ENCODE results near the gene PIN1. TPM values are rescaled to one million over a fixed set of nuclear protein-coding genes. Genes with fewer than 3 reads are reported as not detected.

PIN1 gene
- total and polyA plus RNA-seq, 2 of the 13 experiments (the other 11 are each of a cell fraction or from before 2014, with no cell fraction given): 31.9 to 72.0 TPM

DNA sequence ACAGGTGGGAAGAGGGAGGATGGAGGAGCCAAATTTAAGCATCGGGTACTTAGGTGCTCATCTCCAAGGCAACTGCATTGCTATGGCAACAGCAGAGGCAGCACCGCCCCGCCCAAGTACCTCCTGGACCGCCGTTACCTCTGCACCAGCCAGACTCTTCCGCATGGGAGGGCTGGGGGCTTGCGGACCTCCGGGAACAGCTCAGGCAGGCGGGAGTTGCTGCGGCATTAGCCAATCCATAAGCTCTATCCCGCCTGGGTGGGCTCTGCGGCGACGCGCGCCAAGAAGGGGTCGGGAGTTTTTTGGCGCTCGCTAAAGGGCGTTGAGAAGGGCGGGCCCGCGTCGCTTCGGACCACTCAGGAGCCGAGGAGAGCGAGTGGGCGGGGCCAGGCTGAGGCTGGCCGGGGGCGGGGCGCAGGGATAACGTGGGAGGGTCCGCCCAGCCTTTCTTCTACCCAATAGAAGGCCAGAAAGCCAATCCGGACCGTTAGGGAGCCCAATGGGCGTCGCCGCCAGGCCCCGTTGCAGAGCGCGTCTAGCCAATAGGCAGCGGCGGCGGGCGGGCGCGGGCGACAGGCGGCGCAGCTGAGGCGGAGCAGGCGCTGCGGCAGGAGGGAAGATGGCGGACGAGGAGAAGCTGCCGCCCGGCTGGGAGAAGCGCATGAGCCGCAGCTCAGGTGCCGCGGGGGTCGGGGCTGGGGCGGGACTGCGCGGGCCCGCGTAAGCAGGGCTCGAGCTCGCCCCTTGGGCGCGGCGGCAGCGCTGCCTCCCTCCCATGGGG is at the start of gene PIN1 (continued):
- TF ChIP-seq, protein P1, sequence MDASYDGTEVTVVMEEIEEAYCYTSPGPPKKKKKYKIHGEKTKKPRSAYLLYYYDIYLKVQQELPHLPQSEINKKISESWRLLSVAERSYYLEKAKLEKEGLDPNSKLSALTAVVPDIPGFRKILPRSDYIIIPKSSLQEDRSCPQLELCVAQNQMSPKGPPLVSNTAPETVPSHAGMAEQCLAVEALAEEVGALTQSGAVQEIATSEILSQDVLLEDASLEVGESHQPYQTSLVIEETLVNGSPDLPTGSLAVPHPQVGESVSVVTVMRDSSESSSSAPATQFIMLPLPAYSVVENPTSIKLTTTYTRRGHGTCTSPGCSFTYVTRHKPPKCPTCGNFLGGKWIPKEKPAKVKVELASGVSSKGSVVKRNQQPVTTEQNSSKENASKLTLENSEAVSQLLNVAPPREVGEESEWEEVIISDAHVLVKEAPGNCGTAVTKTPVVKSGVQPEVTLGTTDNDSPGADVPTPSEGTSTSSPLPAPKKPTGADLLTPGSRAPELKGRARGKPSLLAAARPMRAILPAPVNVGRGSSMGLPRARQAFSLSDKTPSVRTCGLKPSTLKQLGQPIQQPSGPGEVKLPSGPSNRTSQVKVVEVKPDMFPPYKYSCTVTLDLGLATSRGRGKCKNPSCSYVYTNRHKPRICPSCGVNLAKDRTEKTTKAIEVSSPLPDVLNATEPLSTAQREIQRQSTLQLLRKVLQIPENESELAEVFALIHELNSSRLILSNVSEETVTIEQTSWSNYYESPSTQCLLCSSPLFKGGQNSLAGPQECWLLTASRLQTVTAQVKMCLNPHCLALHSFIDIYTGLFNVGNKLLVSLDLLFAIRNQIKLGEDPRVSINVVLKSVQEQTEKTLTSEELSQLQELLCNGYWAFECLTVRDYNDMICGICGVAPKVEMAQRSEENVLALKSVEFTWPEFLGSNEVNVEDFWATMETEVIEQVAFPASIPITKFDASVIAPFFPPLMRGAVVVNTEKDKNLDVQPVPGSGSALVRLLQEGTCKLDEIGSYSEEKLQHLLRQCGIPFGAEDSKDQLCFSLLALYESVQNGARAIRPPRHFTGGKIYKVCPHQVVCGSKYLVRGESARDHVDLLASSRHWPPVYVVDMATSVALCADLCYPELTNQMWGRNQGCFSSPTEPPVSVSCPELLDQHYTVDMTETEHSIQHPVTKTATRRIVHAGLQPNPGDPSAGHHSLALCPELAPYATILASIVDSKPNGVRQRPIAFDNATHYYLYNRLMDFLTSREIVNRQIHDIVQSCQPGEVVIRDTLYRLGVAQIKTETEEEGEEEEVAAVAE (CRISPR knock-in tag; IDR thresholded peaks at IDR 0.05; ENCODE audit: borderline replicate concordance): no peak
- TF ChIP-seq NBN (conservative IDR thresholded peaks at IDR 0.05) (no peak), SIN3A (IDR thresholded peaks at IDR 0.05; ENCODE audit: borderline replicate concordance, low read depth, low read length) (no peak), ZNF441 (CRISPR knock-in tag; IDR thresholded peaks at IDR 0.05; ENCODE audit: borderline replicate concordance) (no peak), FOXK1 (CRISPR knock-in tag; IDR thresholded peaks at IDR 0.05; ENCODE audit: borderline replicate concordance, low read depth) (peak; percentile 45; the same call in 1 of the 2 replicates), ZBTB7A (CRISPR knock-in tag; IDR thresholded peaks at IDR 0.05) (peak; percentile 57; the same call in 1 of the 2 replicates), ZNF777 (CRISPR knock-in tag; IDR thresholded peaks at IDR 0.05) (no peak), ZNF670 (CRISPR knock-in tag; IDR thresholded peaks at IDR 0.05; ENCODE audit: borderline replicate concordance) (no peak), ELF4 (CRISPR knock-in tag; IDR thresholded peaks at IDR 0.05; ENCODE audit: borderline replicate concordance) (no peak), NFE2L2 (IDR thresholded peaks at IDR 0.05; ENCODE audit: low read length) (no peak), BRD4 (CRISPR knock-in tag; IDR thresholded peaks at IDR 0.05) (no peak), RELA (CRISPR knock-in tag; IDR thresholded peaks at IDR 0.05) (no peak), ZNF260 (CRISPR knock-in tag; IDR thresholded peaks at IDR 0.05; ENCODE audit: borderline replicate concordance, low read depth) (no peak), SAFB2 (CRISPR knock-in tag; IDR thresholded peaks at IDR 0.05; ENCODE audit: borderline replicate concordance, low read depth) (0 out of 2 replicates have a peak, but pooled peaks have one; percentile 73), IKZF4 (CRISPR knock-in tag; IDR thresholded peaks at IDR 0.05; ENCODE audit: borderline replicate concordance, low read depth, not compliant biosample characterization) (no peak), ARNT (IDR thresholded peaks at IDR 0.05) (no peak)
- TF ChIP-seq, protein P2, sequence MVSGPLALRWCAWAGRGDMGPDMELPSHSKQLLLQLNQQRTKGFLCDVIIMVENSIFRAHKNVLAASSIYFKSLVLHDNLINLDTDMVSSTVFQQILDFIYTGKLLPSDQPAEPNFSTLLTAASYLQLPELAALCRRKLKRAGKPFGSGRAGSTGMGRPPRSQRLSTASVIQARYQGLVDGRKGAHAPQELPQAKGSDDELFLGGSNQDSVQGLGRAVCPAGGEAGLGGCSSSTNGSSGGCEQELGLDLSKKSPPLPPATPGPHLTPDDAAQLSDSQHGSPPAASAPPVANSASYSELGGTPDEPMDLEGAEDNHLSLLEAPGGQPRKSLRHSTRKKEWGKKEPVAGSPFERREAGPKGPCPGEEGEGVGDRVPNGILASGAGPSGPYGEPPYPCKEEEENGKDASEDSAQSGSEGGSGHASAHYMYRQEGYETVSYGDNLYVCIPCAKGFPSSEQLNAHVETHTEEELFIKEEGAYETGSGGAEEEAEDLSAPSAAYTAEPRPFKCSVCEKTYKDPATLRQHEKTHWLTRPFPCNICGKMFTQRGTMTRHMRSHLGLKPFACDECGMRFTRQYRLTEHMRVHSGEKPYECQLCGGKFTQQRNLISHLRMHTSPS (CRISPR knock-in tag; IDR thresholded peaks at IDR 0.05; ENCODE audit: low read depth): no peak
- TF ChIP-seq, protein P3, sequence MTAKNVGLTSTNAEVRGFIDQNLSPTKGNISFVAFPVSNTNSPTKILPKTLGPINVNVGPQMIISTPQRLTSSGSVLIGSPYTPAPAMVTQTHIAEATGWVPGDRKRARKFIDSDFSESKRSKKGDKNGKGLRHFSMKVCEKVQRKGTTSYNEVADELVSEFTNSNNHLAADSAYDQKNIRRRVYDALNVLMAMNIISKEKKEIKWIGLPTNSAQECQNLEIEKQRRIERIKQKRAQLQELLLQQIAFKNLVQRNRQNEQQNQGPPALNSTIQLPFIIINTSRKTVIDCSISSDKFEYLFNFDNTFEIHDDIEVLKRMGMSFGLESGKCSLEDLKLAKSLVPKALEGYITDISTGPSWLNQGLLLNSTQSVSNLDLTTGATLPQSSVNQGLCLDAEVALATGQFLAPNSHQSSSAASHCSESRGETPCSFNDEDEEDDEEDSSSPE (CRISPR knock-in tag; IDR thresholded peaks at IDR 0.05): peak; percentile 75
- TF ChIP-seq, protein P4, sequence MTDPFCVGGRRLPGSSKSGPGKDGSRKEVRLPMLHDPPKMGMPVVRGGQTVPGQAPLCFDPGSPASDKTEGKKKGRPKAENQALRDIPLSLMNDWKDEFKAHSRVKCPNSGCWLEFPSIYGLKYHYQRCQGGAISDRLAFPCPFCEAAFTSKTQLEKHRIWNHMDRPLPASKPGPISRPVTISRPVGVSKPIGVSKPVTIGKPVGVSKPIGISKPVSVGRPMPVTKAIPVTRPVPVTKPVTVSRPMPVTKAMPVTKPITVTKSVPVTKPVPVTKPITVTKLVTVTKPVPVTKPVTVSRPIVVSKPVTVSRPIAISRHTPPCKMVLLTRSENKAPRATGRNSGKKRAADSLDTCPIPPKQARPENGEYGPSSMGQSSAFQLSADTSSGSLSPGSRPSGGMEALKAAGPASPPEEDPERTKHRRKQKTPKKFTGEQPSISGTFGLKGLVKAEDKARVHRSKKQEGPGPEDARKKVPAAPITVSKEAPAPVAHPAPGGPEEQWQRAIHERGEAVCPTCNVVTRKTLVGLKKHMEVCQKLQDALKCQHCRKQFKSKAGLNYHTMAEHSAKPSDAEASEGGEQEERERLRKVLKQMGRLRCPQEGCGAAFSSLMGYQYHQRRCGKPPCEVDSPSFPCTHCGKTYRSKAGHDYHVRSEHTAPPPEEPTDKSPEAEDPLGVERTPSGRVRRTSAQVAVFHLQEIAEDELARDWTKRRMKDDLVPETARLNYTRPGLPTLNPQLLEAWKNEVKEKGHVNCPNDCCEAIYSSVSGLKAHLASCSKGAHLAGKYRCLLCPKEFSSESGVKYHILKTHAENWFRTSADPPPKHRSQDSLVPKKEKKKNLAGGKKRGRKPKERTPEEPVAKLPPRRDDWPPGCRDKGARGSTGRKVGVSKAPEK (CRISPR knock-in tag; IDR thresholded peaks at IDR 0.05; ENCODE audit: borderline replicate concordance): no peak
